GM12892 (cell line): Measurements from ENCODE around the gene ADAM11.

Source experiments
- POLR2A ChIP-seq: IDR thresholded peaks from 2 replicates; pipeline ENCODE4 v1.6.1; 2011; ENCODE audit warnings: low read depth, low read length, control low read depth
- TAF1 ChIP-seq: IDR thresholded peaks from 2 replicates; pipeline ENCODE4 v1.6.1; 2011; ENCODE audit warnings: low read depth, mild to moderate bottlenecking, control low read depth, low read length, borderline replicate concordance

DNA sequence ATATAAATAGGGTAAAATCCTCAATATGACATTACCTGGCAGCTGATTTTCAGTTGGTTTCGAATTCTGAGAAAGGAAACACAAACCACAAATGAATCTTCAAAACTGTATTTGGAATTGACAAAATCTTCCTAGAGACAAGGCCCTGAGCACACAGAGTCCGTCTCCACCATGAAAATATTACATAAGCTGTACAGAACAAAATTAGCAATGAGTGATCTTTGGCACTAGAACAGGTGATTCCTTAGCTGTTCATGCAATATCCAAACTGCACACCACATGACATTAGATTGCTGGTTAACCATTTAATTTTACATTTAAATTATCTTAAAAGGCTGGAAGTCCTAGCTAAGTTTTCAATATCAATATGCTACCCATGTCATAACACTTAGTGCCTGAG is 39.6 kb downstream of the ADAM11 start:
- TF ChIP-seq POLR2A (no peak), TAF1 (no peak)
